Esophagus (tissue), 2 donors: ENCODE data around the gene NIN. TPM values are rescaled to one million over a fixed set of nuclear protein-coding genes. Genes with fewer than 3 reads are reported as not detected.
A peak's percentile ranks its signal among the peaks of the same experiment; 100 is the strongest.

ENCODE experiments used
- H3K27ac ChIP-seq, 2 donors: one replicate each; pipeline ENCODE4 v1.5.1; 2013; ENCODE audit warnings: low read depth in 2 of 2, mild to moderate bottlenecking in 2 of 2, inconsistent platforms in 1 of 2, low read length in 1 of 2, moderate library complexity in 1 of 2
- H3K27me3 ChIP-seq, 2 donors: one replicate each; pipeline ENCODE4 v1.6.1; 2013; ENCODE audit warnings: low read length in 2 of 2, control low read depth in 1 of 2, mild to moderate bottlenecking in 1 of 2; ENCODE audit not compliant: insufficient read depth in 2 of 2, control insufficient read depth in 1 of 2
- H3K36me3 ChIP-seq, 2 donors: one replicate each; pipeline ENCODE4 v1.6.1; 2013; ENCODE audit warnings: low read length in 1 of 2; ENCODE audit not compliant: control insufficient read depth in 2 of 2, insufficient read depth in 2 of 2
- H3K4me1 ChIP-seq, 2 donors: one replicate each; pipeline ENCODE4 v1.6.1; 2013; ENCODE audit warnings: low read length in 1 of 2; ENCODE audit not compliant: control insufficient read depth in 2 of 2, insufficient read depth in 2 of 2
- H3K4me3 ChIP-seq, 2 donors: one replicate each; pipeline ENCODE4 v1.5.1; 2013; ENCODE audit warnings: low read length in 2 of 2, mild to moderate bottlenecking in 2 of 2, low read depth in 1 of 2, moderate library complexity in 1 of 2
- H3K9me3 ChIP-seq, 2 donors: one replicate each; pipeline ENCODE4 v1.6.1; 2013; ENCODE audit warnings: mild to moderate bottlenecking in 2 of 2, low read depth in 1 of 2, low read length in 1 of 2, moderate library complexity in 1 of 2; ENCODE audit not compliant: control insufficient read depth in 2 of 2, insufficient read depth in 1 of 2
- WGBS, 2 donors: extraction: QIAGEN DNeasy Blood & Tissue Kit; methylation state at CpG; one replicate each; pipeline ENCODE4 v1.1.7; 2013; 5-methylcytosine and 5-hydroxymethylcytosine counted together
- polyA plus RNA-seq, 2 donors: library from polyadenylated mRNA; stranded (reverse); fragments of 200-250 nt; gene quantifications; one replicate each; pipeline ENCODE4 v1.2.3, GENCODE V29; 2013
- donor health status: healthy with polysubstance abuse.
- donor health status: Bipolar disorder and iron deficiency.

Gene NIN
- polyA plus RNA-seq, 2 donors = 6.2 to 6.8 TPM

GRCh38 chr14:50786751-50787464 is 44.1 kb downstream of the NIN start:
- Histone ChIP-seq H3K9me3 (no peaks in the 10 kb centered on the region), H3K27ac (no peak overlapping the region), H3K4me3 (no peak overlapping the region), H3K4me1 (peaks cover 0 to 3% of the 10 kb centered on the region in 2 donors), H3K27me3 (no peaks in the 10 kb centered on the region), H3K36me3 (peaks cover 5 to 6% of the 10 kb centered on the region in 2 donors)
- WGBS, 2 donors = 60 to 68% methylated on average over 3 of the region's 3 CpGs

DNA sequence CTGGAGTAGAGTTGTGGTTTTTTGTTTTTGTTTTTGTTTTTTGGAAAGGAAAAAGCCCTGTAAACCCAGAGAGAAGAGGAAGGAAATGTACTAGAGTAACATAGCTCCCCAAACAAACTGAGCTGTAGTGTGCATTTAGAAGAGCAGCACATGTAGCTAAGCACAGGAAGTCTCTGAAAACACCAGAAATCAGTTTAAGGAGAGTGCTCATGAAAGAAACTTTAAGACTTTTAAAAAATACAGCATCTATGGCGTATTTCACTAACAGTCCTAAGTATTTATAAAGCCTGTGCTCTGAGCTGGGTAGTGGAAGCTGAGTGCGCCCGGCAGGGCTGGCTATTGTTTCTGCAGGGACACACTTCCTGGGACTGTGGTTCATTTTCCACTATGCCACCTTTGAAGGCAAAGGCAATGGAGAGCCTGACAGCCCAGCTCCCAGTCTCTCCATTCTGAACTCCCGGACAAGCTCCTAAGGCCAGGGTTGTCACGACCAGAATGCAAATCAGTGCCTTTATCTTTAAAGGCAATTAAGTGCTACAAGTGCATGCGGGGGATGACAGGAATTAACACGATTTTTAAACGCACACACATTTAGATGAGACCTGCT is 45.4 kb downstream of the NIN start:
- Histone ChIP-seq H3K27ac (peak overlapping the region in 1 of 2 donors; percentile 33), H3K36me3 (peaks cover 5 to 6% of the 10 kb centered on the region in 2 donors), H3K4me1 (peaks cover 0 to 3% of the 10 kb centered on the region in 2 donors), H3K9me3 (no peaks in the 10 kb centered on the region), H3K4me3 (no peak overlapping the region), H3K27me3 (no peaks in the 10 kb centered on the region)
- WGBS, 2 donors = 64% methylated on average over 8 of the region's 8 CpGs

- no peak overlapping the region for H3K4me3 ChIP-seq
- no peaks in the 10 kb centered on the region for H3K27me3 ChIP-seq
- H3K36me3 ChIP-seq = peaks cover 3 to 5% of the 10 kb centered on the region in 2 donors
- no peaks in the 10 kb centered on the region for H3K9me3 ChIP-seq
- H3K4me1 ChIP-seq = peaks cover 0 to 3% of the 10 kb centered on the region in 2 donors
- H3K27ac ChIP-seq = no peak overlapping the region
- WGBS, 2 donors = 77 to 82% methylated on average over 16 of the region's 16 CpGs
Observed at GRCh38 chr14:50784683-50785456, 46.1 kb downstream of the NIN start.

- WGBS, 2 donors = 83 to 90% methylated on average over 2 of the region's 2 CpGs
Observed at GRCh38 chr14:50783563-50783962, 47.4 kb downstream of the NIN start.

GRCh38 chr14:50780393-50780792 is 50.6 kb downstream of the NIN start:
- H3K27ac ChIP-seq = no peak overlapping the region
- no peaks in the 10 kb centered on the region for H3K9me3 ChIP-seq
- H3K36me3 ChIP-seq = peaks cover 0 to 2% of the 10 kb centered on the region in 2 donors
- no peaks in the 10 kb centered on the region for H3K27me3 ChIP-seq
- no peak overlapping the region for H3K4me3 ChIP-seq
- WGBS, 2 donors = 93 to 94% methylated on average over 4 of the region's 4 CpGs
- peaks cover 0 to 3% of the 10 kb centered on the region in 2 donors for H3K4me1 ChIP-seq

More at GRCh38 chr14:50783563-50783962, 47.4 kb downstream of the NIN start:
- H3K4me1 ChIP-seq = peaks cover 0 to 3% of the 10 kb centered on the region in 2 donors
- no peak overlapping the region for H3K27ac ChIP-seq
- no peak overlapping the region for H3K4me3 ChIP-seq
- H3K9me3 ChIP-seq = no peaks in the 10 kb centered on the region
- peaks cover 0 to 2% of the 10 kb centered on the region in 2 donors for H3K36me3 ChIP-seq
- H3K27me3 ChIP-seq = no peaks in the 10 kb centered on the region

GRCh38 chr14:50778721-50779483 is 52.1 kb downstream of the NIN start:
- no peaks in the 10 kb centered on the region for H3K27me3 ChIP-seq
- no peak overlapping the region for H3K27ac ChIP-seq
- no peaks in the 10 kb centered on the region for H3K9me3 ChIP-seq
- WGBS, 2 donors = 64 to 79% methylated on average over 8 of the region's 8 CpGs
- H3K4me3 ChIP-seq = no peak overlapping the region
- H3K36me3 ChIP-seq = no peaks in the 10 kb centered on the region
- H3K4me1 ChIP-seq = no peaks in the 10 kb centered on the region

- H3K27ac ChIP-seq = no peak overlapping the region
- H3K36me3 ChIP-seq = no peaks in the 10 kb centered on the region
- no peaks in the 10 kb centered on the region for H3K4me1 ChIP-seq
Observed at GRCh38 chr14:50776522-50776921, 54.4 kb downstream of the NIN start.

DNA sequence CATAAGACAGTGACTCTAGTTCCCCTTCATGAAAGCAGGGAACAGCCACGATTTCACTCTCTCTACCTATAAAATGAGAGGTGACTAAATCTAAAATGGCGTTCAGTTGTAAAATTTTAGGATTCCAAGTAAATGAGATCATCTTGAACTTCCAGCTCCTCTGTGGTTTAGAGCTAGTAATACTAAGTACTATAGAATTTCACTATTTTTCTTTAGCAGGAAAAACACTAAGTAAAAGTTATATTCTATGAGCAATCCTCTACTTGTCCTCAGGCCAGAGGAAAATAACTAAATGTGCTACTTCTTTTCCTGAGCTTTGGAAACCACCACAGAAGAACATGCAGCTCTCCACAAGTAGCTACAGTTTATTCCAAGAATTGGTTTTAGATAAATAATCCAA is 55.6 kb downstream of the NIN start:
- Histone ChIP-seq H3K4me3 (no peak overlapping the region), H3K27ac (no peak overlapping the region), H3K36me3 (peaks cover 6 to 7% of the 10 kb centered on the region in 2 donors), H3K9me3 (no peaks in the 10 kb centered on the region), H3K27me3 (no peaks in the 10 kb centered on the region), H3K4me1 (no peaks in the 10 kb centered on the region)
- WGBS, 2 donors = 69 to 77% methylated on average over 2 of the region's 2 CpGs

More at GRCh38 chr14:50776522-50776921, 54.4 kb downstream of the NIN start:
- no peak overlapping the region for H3K4me3 ChIP-seq
- no peaks in the 10 kb centered on the region for H3K27me3 ChIP-seq
- H3K9me3 ChIP-seq = no peaks in the 10 kb centered on the region
